ENCODE results near the gene ABCC1. TPM values are rescaled to one million over a fixed set of nuclear protein-coding genes. Genes with fewer than 3 reads are reported as not detected.

ABCC1 gene
- total and polyA plus RNA-seq, 2 of the 4 experiments (the other 2 are of a cell fraction) = 39.4 to 66.0 TPM

- no peak overlapping the region for H2AFZ ChIP-seq (replicated peaks; ENCODE audit: low read length, poor library complexity)
- no peak overlapping the region for H2BK20ac ChIP-seq (ENCODE audit: low read depth, low read length)
- H3K4ac ChIP-seq (ENCODE audit: low read depth, low read length) = no peak overlapping the region
- no peak overlapping the region for H3K23ac ChIP-seq (ENCODE audit: low read depth, low read length)
- no peak for TF ChIP-seq RFX5 (IDR thresholded peaks at IDR 0.05; ENCODE audit: low read depth, low read length)
- TF ChIP-seq MAFK (IDR thresholded peaks at IDR 0.05; ENCODE audit: low read depth, low read length) = no peak
- TF ChIP-seq MXI1 (IDR thresholded peaks at IDR 0.05; ENCODE audit: borderline replicate concordance, low read depth, low read length) = no peak
- no peak for TF ChIP-seq MAZ (IDR thresholded peaks at IDR 0.05; ENCODE audit: borderline replicate concordance, low read depth, low read length)
- no peak for TF ChIP-seq USF2 (IDR thresholded peaks at IDR 0.05; ENCODE audit: low read depth, low read length)
- no peak for TF ChIP-seq RAD21 (IDR thresholded peaks at IDR 0.05; ENCODE audit: low read length)
- TF ChIP-seq CHD1 (IDR thresholded peaks at IDR 0.05; ENCODE audit: low read depth, low read length) = no peak
- TF ChIP-seq NFE2L2 (IDR thresholded peaks at IDR 0.05; ENCODE audit: low read depth, low read length) = no peak
- no peak for TF ChIP-seq CEBPB (IDR thresholded peaks at IDR 0.05; ENCODE audit: low read depth, low read length)
- no peak for TF ChIP-seq RCOR1 (IDR thresholded peaks at IDR 0.05; ENCODE audit: insufficient replicate concordance, low read length)
- TF ChIP-seq FOS (IDR thresholded peaks at IDR 0.05; ENCODE audit: low read depth, low read length) = no peak
- TF ChIP-seq SMC3 (IDR thresholded peaks at IDR 0.05; ENCODE audit: low read depth, low read length) = no peak
- no peak for TF ChIP-seq CTCF (conservative IDR thresholded peaks at IDR 0.05; ENCODE audit: low read depth, low read length)
- no peak overlapping the region for H3K27ac ChIP-seq (ENCODE audit: insufficient read depth, low read length)
- no peak overlapping the region for H3K9ac ChIP-seq (ENCODE audit: low read depth, low read length)
- no peak overlapping the region for H2AK9ac ChIP-seq (replicated peaks; ENCODE audit: low read depth, low read length, poor library complexity)
- H4K91ac ChIP-seq (ENCODE audit: insufficient read depth, low read depth, low read length) = no peak overlapping the region
- H3K14ac ChIP-seq (replicated peaks; ENCODE audit: low read depth, low read length) = no peak overlapping the region
- H2BK120ac ChIP-seq (ENCODE audit: low read depth, low read length) = no peak overlapping the region
- H2AK5ac ChIP-seq (ENCODE audit: low read depth, low read length) = no peak overlapping the region
- H3K56ac ChIP-seq (ENCODE audit: extremely low read depth, insufficient read depth, low read length) = no peak overlapping the region
- CTCF ChIA-PET = no interaction called here
- dilution Hi-C loops (cut with HindIII; ENCODE audit: low sequenced_read_pairs, unreplicated experiment) (no loop called here), in situ Hi-C loops (cut with MboI; ENCODE audit: low sequenced_read_pairs) (no loop called here), intact Hi-C loops (cut with micrococcal nuclease) (no loop called here)
- H2BK15ac ChIP-seq (ENCODE audit: low read depth, low read length) = no peak overlapping the region
- H4K20me1 ChIP-seq (ENCODE audit: insufficient read depth, low read length) = peaks cover 24% of the 10 kb centered on the region; the same call in 1 of the 2 replicates
- no peaks in the 10 kb centered on the region for H3K27me3 ChIP-seq (ENCODE audit: control insufficient read depth, insufficient read depth, low read length)
- H2BK5ac ChIP-seq (ENCODE audit: low read depth, low read length, poor library complexity, severe bottlenecking) = peak overlapping the region; percentile 5
- DNase-seq = no peak
- no TSS peak for BruUV-seq (replicated peaks)
- H3K18ac ChIP-seq (ENCODE audit: low read depth, low read length) = no peak overlapping the region
- H4K5ac ChIP-seq (ENCODE audit: low read depth, low read length) = no peak overlapping the region
- no peak overlapping the region for H4K8ac ChIP-seq (ENCODE audit: low read depth in 2 of 2, low read length in 2 of 2)
- POLR2A ChIA-PET (ENCODE audit: unreplicated experiment) = no interaction called here
- peaks cover 7% of the 10 kb centered on the region for H3K4me1 ChIP-seq (ENCODE audit: control insufficient read depth, insufficient read depth, low read length)
- peaks cover 20% of the 10 kb centered on the region for H3K9me1 ChIP-seq (ENCODE audit: insufficient read depth, low read length)
- WGBS, 2 experiments (ENCODE audit: extremely low coverage in 2 of 2, insufficient read length in 1 of 2) = no CpG with 5 or more reads among the region's 3 CpGs
- no peak overlapping the region for H3K4me3 ChIP-seq (ENCODE audit: insufficient read depth, low read depth, low read length)
- peak; percentile 22; the same call in 1 of the 2 replicates for ATAC-seq (ENCODE audit: low read depth)
- H3K36me3 ChIP-seq (ENCODE audit: control insufficient read depth, insufficient read depth, low read length) = peaks cover 87% of the 10 kb centered on the region
- H3K9me3 ChIP-seq (ENCODE audit: control insufficient read depth, insufficient read depth, low read length) = peaks cover 12% of the 10 kb centered on the region
- H3K79me1 ChIP-seq (ENCODE audit: low read depth in 1 of 2, low read length in 2 of 2) = peaks cover 38 to 77% of the 10 kb centered on the region in 2 experiments
- no peak overlapping the region for H3K4me2 ChIP-seq (ENCODE audit: low read depth, low read length)
Observed at GRCh38 chr16:16081141-16081540, 131.7 kb downstream of the ABCC1 start.

All from IMR-90 (cell line).